Renal cortex interstitium (tissue), 11 donors: ENCODE results near the gene PLPP1. TPM values are rescaled to one million over a fixed set of nuclear protein-coding genes. Genes with fewer than 3 reads are reported as not detected.
"Not testable (repeated sequence)": the region's sequence is repeated elsewhere in the genome, so short reads cannot be mapped to it uniquely, and the experiment has no call there.

ENCODE experiments used
- DNase-seq, 11 donors: peaks; one replicate each; pipeline ENCODE4 v3.0.0-alpha.2; 2013; ENCODE audit warnings: low read depth in 9 of 11, low spot score in 4 of 11; ENCODE audit errors: extremely low read depth in 1 of 11
- polyA plus RNA-seq, 3 donors: library from polyadenylated mRNA; unstranded; fragments of 120-200 nt; gene quantifications; one replicate each; pipeline ENCODE4 v1.2.1, GENCODE V29; 2013; ENCODE audit not compliant: insufficient read length in 3 of 3

The PLPP1 gene
- polyA plus RNA-seq, 3 donors: 79.3 to 96.4 (median 83.1) TPM

DNA sequence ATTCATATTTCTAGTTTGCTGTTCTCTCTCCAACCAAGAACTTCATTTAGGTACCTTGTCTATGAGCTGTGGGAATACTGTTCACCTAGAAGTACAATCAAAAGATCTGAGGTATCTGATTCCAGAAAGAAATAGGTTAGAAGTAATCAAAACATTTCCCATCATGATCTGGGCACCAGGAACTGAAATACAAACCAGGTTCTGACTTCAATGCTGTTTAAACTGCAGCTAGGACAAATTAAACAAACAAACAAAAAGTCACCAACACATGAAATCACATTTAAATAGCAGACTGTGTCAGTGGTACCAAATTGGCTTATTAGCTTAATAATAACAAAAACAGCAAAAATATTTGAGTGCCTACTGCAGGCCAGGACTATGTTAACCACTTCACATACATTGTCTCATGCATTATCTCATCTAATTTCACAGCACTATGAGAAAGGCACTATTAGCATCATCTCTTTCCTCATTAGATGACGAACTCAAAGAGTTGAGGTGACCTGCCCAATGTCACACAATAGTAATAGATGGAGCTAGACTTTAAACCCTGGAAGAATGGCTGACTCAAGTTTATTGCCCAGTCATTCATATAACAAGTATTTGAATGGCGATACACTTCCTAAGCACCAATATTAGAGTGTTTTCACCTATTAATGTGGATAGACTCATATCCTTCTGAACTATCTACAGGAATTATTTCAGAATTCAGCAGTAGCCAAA is 14.5 kb downstream of the PLPP1 start:
- DNase-seq: no peak

GRCh38 chr5:55518831-55519390 is 15.9 kb downstream of the PLPP1 start:
- no peak for DNase-seq

- no peak for DNase-seq
These were observed 17.0 kb downstream of the PLPP1 start for GRCh38 chr5:55517804-55518203.

DNA sequence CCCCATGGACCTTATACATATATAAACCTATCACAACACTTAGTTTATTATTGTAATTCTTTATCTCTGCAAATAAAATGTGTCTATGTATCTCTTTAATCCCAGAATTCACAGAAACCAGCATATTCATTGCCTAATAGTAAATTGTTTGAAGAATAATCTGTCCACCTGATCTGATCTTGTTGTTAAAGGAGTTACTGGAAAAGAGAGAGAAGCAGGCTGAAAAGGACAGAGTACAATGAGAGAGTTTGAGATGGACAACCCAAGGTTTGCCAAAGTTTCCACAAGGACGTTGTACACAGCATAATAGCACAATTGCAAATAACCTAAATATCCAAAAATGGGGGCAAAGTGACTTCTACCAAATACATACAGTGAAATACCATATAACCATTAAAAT is 23.8 kb downstream of the PLPP1 start:
- no peak for DNase-seq

- DNase-seq: no peak
These were observed 24.3 kb downstream of the PLPP1 start for GRCh38 chr5:55510523-55510880.

DNA sequence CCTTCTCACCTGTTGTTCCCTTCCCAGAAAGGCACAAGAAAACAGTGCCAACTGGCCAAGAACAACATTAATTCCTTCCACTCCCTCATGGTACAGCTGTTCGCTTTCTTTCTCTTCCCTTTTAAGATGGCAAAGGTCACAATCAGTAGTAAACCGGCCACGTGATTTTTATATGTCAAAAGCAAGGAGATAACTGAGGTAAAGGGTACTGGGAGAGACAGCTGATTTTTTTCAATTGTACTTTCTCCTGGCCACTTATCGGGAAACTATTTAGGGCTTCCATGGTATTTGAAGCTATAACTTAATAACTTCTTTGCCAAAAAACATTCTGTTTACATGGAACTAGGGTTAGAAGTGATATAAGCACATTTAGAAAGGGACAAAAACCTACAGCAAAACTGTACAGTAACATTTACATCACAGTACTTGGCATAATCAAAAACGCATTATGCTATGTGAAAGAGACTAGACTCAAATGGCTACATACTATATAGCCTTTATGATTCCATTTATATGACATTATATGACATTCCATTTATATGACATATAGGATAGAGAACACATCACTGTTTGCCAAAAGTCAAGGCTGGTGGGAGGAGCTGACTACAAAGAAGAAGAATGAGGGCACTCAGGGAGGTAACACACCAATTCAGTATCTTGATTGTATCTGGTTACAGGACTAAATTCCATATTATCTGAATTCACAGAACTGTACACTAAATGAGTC is 24.8 kb downstream of the PLPP1 start:
- no peak for DNase-seq

DNA sequence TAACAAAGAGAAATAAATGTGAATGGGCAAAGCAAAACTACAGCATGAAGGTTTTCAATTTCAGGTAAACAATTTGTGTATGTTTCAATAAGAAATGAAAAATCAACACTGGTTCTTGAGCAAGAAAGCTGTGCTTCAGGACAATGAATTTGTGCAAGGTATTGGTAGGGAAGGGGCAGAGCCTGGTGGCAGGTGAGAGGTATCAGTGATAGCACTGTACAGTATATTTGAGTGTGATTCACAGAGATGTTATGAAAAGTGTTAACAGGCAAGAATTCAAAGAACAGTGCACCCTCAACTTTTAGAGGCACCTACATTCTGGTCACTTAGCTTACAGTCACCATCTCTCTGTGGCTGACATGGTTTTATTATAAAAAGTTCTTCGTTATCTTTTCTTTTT is 25.7 kb downstream of the PLPP1 start:
- no peak for DNase-seq

GRCh38 chr5:55507574-55507973 is 27.2 kb downstream of the PLPP1 start:
- no peak for DNase-seq

- not testable (repeated sequence) for DNase-seq
These were observed 29.1 kb downstream of the PLPP1 start for GRCh38 chr5:55505711-55506110.

GRCh38 chr5:55503917-55504316 is 30.8 kb downstream of the PLPP1 start:
- not testable (repeated sequence) for DNase-seq

DNA sequence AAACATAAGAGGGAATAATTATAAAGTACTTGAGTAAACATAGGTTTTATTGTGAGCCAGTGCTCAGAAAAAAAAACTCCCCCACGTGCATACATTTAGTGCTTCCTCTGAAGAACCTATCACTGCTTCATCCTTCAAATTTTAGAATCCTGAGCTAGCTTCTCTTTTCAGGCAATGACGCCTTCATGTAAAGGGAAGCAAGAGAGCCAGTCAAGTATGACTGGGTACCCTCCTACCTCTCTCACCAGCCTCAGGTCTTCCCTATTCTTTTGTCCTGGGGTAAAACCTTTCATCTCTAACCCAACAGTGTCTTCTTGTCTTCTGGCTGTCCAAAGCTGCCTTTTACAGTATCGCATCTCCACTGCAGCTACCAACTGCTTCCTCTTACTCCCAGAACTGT is 32.0 kb downstream of the PLPP1 start:
- no peak for DNase-seq

GRCh38 chr5:55498457-55498856 is 36.3 kb downstream of the PLPP1 start:
- DNase-seq: no peak

DNA sequence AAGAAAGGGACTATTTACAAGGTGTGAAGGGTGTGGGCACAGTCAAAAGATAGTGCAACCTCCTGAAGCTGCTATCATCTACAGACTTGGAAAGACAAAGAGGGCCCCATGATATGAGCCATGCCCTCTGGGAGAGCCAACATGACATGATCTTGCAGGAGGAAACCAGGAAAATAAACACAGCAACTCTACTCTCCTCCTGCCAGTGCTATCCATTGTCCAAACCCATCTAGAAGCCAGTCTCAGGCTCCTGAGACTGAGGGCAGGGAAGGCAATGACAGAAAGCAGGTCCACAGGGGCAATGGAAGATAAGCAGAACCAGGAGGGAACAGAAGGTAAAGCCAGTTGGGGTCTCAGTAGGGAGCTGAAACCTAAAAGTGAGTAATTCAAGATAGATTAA is 37.1 kb downstream of the PLPP1 start:
- no peak for DNase-seq

DNA sequence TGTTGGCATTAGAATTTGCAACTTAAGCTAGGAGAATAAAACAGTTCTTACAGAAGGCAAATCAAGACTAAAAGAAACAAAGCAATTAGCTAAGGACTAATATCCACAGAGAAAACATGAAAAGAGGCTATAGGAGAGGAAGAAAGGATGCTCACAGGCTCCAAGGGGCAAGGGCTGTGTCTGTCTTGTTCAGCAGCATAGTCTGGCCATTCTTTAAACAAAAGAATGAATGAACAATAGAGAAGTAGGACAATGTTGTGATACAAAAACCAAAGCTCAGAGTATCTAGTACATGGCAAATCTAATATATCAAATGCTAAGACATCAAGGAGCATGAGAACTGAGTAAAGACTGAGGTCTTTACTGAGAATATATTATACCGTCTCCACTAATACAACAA is 39.5 kb downstream of the PLPP1 start:
- no peak for DNase-seq

GRCh38 chr5:55492449-55492848 is 42.3 kb downstream of the PLPP1 start:
- no peak for DNase-seq

DNA sequence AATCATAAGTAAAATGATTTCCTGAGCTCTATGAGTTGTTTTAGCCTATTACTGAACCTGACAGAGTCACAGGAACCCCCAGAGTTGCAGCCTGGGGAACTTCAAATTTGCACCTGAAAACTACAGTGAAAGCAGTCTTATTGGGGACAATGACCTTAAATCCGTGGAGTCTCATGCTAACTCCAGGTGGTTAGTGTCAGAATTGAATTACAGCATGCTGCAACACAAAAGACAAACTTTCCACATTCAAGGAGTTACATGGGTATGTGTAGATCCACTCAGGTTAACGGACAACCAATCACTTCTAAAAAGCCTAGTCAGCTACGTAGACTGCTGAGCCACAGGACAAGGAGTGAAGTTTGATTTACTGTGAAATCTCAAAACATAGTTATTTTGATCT is 49.7 kb downstream of the PLPP1 start:
- DNase-seq: peak in 1 of 11 donors; percentile 15

- DNase-seq: no peak
These were observed 50.2 kb downstream of the PLPP1 start for GRCh38 chr5:55484531-55484930.

- DNase-seq: peak in 2 of 11 donors; percentile 13 to 27
These were observed 50.9 kb downstream of the PLPP1 start for GRCh38 chr5:55483885-55484284.

GRCh38 chr5:55481293-55481855 is 53.4 kb downstream of the PLPP1 start:
- no peak for DNase-seq

GRCh38 chr5:55480781-55481180 is 54.0 kb downstream of the PLPP1 start:
- no peak for DNase-seq
